Frontal cortex (tissue), 4 donors: ENCODE results near the gene PHTF2. TPM values are rescaled to one million over a fixed set of nuclear protein-coding genes. Genes with fewer than 3 reads are reported as not detected.

Experiments used
- DNase-seq, 2 donors: peaks; one replicate each; pipeline ENCODE4 v3.0.0; 2012; ENCODE audit warnings: low spot score in 2 of 2
- FAIRE-seq: peaks from 2 replicates; lab custom pipeline; 2012; peaks lifted over from hg19 to GRCh38; lab: Jason Lieb, UNC
- total RNA-seq: library from RNA; depleted of rRNA; stranded (reverse); fragments of >200 nt; gene quantifications from one replicate; pipeline ENCODE4 v1.2.3, GENCODE V29; 2014
- donor health status: control.
- donor health status: control.
- donor health status: control.

Gene PHTF2
- total RNA-seq, 1 donor from 2014 or later: 39.9 TPM

GRCh38 chr7:77912293-77912692 is 113.7 kb downstream of the PHTF2 start:
- no peak for DNase-seq
- peak; percentile 69 for FAIRE-seq

DNA sequence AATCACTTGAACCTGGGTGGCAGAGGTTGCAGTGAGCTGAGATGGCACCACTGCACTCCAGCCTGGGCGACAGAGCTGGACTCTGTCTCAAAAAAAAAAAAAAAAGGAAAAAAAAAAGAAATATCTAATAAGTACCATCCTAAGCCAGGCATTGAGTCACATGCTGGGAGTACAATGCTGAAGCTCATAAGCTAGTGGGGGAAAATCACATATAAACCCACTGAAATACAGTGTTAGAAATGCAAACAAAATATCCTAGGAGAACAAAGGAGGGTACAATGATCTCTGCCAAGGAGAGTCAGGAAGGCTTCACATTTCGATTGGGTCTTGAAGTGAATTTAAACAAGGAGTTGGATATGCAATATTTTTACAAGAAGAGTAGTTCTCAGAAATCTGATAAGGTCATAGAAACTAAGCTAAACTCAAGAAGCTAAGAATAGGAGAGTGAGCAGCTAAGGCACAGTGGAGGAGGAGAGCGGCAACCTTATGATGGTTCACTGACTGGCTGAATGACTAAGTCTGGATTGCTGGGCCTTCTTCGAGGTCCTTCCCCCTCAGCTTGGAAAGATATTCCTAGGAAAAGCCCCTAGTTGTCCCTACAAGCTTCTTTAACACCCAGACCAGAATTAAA is 115.5 kb downstream of the PHTF2 start:
- FAIRE-seq (no peak), DNase-seq (no peak)

DNA sequence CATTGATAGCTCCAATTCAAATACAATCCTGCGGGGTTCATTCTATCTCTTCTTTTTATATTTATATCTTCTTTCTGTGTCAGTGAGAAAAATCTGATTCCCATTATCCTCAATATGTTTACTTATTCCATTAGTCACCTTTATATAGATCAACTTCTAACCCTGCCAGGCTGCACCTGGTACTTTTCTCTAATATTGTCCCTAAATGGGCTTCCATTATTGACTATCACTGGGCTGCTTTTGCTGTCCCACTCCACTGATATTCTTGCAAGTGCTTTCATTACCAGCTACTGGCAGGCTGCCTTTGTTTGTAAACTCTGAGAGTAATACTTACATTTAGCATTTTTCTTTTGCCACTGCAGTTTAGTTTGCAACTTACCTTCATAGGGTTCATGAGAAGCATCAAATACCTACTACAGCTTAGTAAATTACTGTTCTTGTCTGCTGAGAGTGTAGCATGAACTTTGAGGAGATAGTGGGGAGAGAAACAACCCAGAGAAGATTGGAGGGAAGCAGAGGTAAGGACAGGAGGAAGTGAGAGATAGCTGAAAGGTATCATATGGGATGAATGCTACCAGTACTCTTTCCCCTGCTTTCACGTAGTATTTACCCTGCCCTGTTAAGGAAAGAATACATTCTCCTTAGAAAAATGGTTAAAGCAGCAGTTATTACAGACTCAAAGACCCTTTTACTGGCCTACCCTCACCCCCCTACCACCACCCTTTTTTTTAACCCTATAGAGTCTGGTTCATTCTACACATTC is 119.1 kb downstream of the PHTF2 start:
- DNase-seq (no peak), FAIRE-seq (no peak)

DNA sequence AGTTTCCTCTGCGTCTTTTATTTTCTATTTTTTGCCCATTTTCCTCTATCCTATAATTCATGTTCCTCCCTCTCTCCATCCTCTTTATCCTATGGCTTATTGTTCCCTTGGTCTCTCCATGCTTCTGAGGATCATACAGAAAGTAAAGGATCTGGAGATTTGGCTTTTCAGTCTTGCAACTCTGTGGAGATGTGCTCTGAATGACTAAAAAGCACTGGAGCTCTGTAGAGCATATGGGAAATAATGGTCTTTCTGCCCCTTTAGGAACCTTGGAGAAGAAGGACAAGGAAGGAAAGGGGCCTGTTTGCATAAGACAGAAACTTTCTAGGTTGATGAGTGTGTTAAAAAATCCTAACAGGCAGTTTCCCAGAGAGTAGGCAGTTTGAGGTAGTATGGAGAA is 120.1 kb downstream of the PHTF2 start:
- FAIRE-seq (no peak), DNase-seq (no peak)

GRCh38 chr7:77923419-77923818 is 124.8 kb downstream of the PHTF2 start:
- no peak for DNase-seq
- FAIRE-seq: no peak

DNA sequence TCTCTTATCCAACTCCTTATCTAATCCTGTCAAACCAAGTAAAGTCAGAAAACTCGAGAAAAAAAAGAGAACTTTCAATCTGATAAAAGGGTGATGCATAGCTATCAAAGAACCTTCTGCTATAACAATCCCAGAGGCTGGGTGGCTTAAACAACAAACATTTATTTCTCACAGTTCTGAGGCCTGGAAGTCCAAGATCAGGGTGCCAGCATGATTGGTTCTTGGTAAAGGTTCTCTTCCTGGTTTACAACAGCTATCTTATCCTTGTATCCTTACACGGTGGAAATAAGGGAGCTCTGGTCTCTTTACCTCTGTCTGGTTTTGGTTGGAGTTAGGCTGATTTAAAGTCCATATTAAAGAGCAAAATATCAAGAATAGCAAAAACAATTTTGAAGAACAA is 131.9 kb downstream of the PHTF2 start:
- FAIRE-seq (no peak), DNase-seq (no peak)

GRCh38 chr7:77931841-77932240 is 133.3 kb downstream of the PHTF2 start:
- FAIRE-seq: no peak
- DNase-seq: no peak

DNA sequence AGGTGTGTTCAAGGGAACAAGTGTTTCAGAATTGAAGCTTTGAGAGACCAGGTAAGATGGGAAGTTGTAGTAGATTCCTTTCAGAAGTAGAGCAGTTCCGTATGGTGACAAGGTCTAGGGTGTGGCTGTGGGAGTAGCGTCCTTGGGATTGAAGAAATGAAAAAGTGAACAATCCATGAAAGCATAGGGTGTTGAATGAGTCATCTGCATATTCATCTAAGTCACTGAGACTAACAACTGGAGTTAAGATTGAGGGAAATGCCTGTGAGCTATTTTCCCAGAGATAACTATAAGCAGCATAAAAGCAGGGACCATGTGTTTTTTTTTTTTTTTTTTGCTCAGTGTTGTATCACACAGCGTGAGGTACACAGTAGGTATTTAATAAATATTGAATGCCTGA is 134.8 kb downstream of the PHTF2 start:
- no peak for FAIRE-seq

DNA sequence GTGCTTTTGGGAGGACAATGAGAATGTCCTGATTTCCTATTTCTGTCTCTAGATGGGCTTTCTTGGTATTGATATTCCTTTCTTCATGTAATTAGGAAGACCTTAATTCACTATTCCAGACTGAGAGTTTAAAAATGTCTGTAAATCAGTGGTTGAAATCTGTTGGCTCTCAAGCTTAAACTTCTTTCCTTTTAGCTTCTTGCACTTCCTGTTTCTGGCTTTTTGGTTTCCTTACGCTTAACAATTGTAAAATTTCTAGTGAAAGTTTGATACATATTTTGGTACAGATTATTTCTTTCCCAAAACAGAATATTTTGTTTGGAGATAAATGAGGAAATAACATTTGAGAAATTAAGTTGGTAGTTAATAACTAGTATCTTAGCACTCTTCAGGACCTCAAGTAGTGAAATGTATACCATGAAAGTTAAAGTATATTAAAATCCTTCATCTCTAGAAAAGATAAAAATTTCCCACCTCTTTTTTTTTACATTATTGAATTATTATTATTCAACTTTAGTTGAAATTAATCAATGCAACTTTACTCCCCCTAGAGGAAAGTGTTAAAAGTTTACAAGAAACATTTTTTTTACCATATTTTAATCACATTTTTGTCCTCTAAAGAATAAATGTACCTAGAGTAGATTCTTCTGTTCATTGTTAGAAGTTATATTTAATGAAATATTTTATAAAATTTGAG is 137.2 kb downstream of the PHTF2 start:
- FAIRE-seq (peak; percentile 85), DNase-seq (no peak)

More for the DNA sequence above, 134.8 kb downstream of the PHTF2 start:
- peak in 1 of 2 donors; percentile 8 for DNase-seq

- DNase-seq (peak; percentile 13 to 25), FAIRE-seq (peak; percentile 92)
Observed at GRCh38 chr7:77940647-77941046, 142.1 kb downstream of the PHTF2 start.

DNA sequence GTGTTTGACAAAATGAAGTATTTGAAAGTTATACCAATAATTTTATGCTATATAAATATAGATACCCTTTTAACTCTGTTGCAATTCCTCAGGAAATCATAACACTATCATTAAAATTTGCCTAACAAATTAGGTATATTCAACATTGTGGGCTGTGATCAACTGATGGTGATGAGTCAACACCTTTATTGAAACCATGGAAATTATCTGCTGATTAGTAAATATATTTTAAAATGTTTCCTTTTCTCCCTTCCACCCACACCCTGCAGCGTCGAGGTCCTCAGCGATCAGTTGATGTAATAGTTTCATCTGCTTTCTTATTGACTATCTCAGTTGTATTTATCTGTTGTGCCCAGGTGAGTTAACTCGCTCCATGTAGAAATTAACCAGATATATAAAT is 143.9 kb downstream of the PHTF2 start:
- no peak for DNase-seq
- no peak for FAIRE-seq

- FAIRE-seq (no peak), DNase-seq (no peak)
Observed at GRCh38 chr7:77944183-77945182, 145.9 kb downstream of the PHTF2 start.

DNA sequence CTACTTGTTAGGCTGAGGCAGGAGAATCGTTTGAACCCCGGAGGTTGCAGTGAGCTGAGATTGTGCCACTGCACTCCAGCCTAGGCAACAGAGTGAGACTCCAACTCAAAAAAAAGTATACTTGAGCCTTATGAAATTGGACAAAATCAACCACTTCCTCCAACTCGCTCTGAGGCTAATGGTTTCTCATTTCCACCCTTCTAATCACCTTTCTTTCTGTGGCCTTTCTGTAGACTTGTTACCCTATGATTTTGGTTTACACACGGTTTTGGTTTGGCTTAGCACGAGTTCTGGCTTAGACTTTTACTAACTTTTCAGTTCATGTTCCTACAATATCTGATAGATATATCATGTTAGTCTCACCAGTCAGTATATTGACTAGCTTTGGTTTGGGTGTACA is 152.0 kb downstream of the PHTF2 start:
- no peak for FAIRE-seq
- no peak for DNase-seq

GRCh38 chr7:77954773-77955555 is 156.4 kb downstream of the PHTF2 start:
- FAIRE-seq (no peak), DNase-seq (no peak)

DNA sequence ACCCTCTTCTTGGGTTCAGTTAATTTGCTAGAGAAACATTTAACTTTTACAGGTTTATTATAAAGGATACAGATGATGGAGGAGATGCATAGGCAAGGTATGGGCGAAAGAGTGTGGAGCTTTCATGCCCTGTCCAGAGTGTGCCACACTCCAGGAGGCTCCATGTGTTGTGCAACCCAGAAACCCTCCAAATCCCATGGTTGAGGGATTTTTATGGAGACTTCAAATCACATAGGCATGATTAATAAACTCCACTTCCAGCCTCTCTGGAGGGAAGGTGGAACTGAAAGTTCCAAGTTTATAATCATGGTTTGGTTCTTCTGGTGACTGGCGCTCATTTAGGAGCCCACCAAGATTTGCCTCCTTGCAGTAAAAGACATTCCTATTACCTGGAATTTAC is 159.9 kb downstream of the PHTF2 start:
- FAIRE-seq (no peak), DNase-seq (no peak)

GRCh38 chr7:77959080-77959479 is 160.5 kb downstream of the PHTF2 start:
- FAIRE-seq: no peak
- no peak for DNase-seq

DNA sequence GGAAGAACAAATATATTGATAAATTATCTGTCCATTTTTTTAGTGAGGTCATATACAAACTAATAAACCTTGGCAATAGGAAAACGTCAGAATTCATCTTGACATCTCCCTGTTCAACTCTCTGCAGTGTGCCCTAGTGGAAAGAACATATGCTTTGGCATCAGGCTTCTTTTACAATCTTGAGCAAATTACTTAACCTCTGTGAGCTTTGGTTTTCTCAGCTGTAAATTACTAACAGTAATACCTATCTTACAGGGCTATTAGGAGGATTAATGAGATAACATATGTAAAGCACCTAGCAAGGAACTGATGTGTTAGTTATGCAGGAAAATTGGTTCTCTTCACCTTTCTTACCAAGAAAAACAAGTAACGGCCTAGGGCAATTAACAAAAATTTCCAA is 161.8 kb downstream of the PHTF2 start:
- DNase-seq (no peak), FAIRE-seq (no peak)

DNA sequence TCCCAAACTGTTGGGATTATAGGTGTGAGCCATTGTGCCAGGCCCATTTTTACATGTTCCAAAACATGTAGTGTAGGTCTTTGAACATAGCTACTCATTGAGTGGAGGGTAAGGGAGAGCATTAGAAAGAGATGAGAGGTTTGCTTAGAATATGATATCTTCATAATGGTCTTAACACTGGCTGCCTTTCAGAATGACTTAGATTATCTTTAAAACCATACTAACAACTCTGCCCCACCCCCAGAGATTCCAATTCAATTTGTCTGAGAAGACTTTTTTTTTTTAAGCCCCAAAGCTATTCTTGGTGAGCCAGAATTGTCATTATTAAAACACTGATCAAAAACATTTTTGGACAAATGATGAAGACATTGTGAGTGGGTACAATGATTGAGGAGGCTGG is 168.9 kb downstream of the PHTF2 start:
- no peak for DNase-seq
- FAIRE-seq: no peak

GRCh38 chr7:77971726-77972125 is 173.2 kb downstream of the PHTF2 start:
- FAIRE-seq (no peak), DNase-seq (no peak)
